ES-I3 (cell line): Measurements from ENCODE around the gene PM20D1.

Experiments used
- H3K36me3 ChIP-seq: 2 replicates; pipeline ENCODE4 v1.6.1; 2013; ENCODE audit warnings: mild to moderate bottlenecking, low read length, control low read depth, moderate library complexity; ENCODE audit not compliant: insufficient read depth
- H3K4me1 ChIP-seq: 2 replicates; pipeline ENCODE4 v1.6.1; 2013; ENCODE audit warnings: mild to moderate bottlenecking, control low read depth, low read length; ENCODE audit not compliant: insufficient read depth
- H3K9ac ChIP-seq: 2 replicates; pipeline ENCODE4 v1.6.1; 2013; ENCODE audit warnings: low read depth, mild to moderate bottlenecking, low read length, moderate library complexity
- H3K9me3 ChIP-seq: 2 replicates; pipeline ENCODE4 v1.6.1; 2013; ENCODE audit warnings: mild to moderate bottlenecking, low read length, moderate library complexity; ENCODE audit not compliant: control insufficient read depth, insufficient read depth

The PM20D1 gene

DNA sequence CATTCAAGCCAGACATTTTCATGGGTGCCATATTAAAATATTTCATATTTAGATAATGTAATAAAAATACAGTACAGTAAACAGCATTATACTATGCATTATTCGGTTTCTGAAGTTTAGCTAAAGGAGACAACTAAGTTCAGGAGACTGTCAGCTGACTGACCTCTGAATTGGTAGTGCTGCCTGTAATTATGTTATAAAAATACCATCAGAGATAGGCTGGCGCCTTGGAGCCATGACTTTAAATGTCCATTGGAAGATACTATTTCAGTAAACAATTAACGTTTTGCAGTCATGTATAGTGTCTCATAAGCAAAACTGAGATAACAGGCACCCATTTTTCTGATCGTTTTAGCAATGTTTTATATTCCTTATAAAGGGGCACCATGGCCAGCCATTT, 63.3 kb downstream of the PM20D1 start:
- Histone ChIP-seq H3K36me3 (peaks cover 5% of the 10 kb centered on the region; the same call in 1 of the 2 replicates), H3K9ac (no peak overlapping the region), H3K9me3 (no peaks in the 10 kb centered on the region), H3K4me1 (no peaks in the 10 kb centered on the region)

DNA sequence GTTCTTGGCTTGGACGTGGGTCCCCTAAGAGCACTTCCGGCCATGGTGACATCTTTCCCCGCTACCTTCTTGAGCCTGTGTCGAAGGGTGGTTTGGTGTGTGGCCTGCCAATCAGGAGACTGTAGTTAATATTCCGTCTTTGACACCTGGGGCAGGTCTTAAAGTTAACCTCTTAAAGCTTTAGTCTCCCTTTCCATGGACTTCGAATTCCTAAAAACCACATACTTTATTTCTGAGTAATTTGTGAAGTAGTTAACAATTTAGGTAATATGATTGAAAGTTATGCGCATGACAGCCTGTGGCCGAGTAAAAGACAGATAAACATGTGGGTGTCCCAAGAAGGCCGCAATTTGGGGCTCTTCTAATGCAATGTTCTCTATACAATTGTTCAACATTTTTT, 64.5 kb downstream of the PM20D1 start:
- Histone ChIP-seq H3K9me3 (no peaks in the 10 kb centered on the region), H3K9ac (no peak overlapping the region), H3K36me3 (no peaks in the 10 kb centered on the region), H3K4me1 (no peaks in the 10 kb centered on the region)

DNA sequence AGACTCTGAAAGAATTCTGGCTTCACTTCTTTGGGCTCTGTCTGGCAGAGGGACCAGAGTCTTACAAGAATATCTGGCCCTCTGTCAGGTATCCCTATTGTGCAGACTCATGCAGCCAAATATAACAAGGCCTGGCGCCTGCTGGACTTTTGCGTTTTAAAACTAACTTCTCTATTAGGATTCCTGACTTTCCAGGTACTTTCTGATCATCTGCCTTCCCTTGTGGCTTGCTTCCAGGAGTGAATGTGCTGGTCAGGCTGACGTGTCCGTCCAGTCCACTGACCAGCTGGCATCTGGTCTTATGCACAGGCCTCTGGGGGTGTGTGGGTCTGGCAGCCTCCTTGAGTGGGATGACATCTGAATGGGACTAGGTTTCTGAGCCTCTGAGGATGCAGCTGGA, 66.0 kb downstream of the PM20D1 start:
- H3K9ac ChIP-seq = no peak overlapping the region
- no peaks in the 10 kb centered on the region for H3K4me1 ChIP-seq
- H3K36me3 ChIP-seq = no peaks in the 10 kb centered on the region
- no peaks in the 10 kb centered on the region for H3K9me3 ChIP-seq

DNA sequence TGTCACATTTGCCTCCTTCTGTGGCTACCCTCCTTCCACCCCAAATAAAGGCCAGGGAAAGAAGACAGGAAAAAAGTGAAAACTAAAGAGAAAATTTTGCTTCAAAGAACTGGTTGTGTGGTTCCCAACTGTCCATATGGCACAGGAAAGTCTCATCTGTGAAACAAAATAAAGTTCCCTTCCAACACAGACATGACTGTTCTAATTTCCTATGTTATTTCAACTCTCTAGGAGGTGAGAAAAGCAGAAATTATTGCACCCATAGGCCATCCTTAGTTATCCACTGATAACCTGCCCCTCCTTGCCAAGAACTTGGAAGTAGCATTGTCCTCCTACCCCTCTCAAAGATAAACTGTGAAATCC, 66.5 kb downstream of the PM20D1 start:
- no peaks in the 10 kb centered on the region for H3K9me3 ChIP-seq
- no peaks in the 10 kb centered on the region for H3K4me1 ChIP-seq
- no peak overlapping the region for H3K9ac ChIP-seq
- no peaks in the 10 kb centered on the region for H3K36me3 ChIP-seq

DNA sequence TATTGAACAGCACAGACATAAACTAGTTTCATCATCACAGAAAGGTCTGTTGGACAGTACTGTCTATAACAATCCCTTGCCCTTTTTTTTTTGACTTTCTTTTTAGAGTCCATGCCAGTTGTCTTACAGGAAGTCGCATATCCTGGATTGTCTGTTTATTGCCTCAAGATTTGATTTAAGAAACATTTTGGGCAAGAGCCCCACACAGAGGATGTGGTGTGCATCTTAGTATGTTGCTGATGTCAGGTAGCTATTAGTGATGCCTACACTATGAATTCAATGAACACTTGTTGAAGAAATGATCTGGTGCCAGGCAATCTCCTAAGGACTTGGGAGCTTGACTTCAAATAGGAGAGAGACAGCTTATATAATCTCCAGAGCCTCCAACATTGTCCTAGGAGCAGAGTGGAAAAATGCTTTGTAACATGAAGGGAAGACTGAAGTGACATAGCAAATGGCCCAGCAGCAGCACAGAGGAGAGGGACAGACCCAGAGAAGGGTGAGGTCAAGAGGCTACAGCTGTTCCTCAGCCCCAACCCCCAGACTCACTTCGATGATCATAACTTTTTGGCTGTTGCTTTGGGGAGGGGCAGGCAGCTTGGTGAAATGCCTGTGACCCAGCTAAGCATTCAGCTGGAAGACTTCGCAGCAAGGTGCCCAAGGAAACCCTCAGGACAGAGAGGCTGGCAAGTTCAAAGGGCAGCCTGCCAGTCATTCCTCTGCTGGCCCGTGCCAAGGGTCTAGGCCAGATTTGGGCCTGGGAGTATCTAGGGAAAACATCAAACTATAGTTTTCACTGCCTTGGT, 67.1 kb downstream of the PM20D1 start:
- Histone ChIP-seq H3K36me3 (no peaks in the 10 kb centered on the region), H3K4me1 (no peaks in the 10 kb centered on the region), H3K9me3 (no peaks in the 10 kb centered on the region), H3K9ac (no peak overlapping the region)

DNA sequence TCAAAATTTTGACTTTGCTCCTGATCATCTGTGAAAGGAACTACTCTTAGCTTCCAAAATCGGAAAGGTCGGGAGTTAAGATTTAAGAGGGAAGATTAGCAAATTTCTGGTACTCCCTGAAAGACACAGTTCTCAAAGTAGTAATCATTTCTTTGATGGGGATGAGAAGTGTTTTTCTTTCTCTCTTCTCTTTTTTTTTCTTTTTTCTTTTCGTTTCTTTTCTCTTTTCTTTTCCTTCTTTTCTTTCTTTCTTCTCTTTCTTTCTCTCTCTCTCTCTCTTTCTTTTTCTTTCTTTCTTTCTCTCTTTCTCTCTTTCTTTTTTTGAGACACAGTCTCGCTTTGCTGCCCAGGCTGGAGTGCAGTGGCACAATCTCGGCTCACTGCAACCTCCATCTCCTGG, 69.6 kb downstream of the PM20D1 start:
- no peaks in the 10 kb centered on the region for H3K9me3 ChIP-seq

More for the DNA sequence above, 69.6 kb downstream of the PM20D1 start:
- Histone ChIP-seq H3K4me1 (no peaks in the 10 kb centered on the region), H3K36me3 (no peaks in the 10 kb centered on the region), H3K9ac (no peak overlapping the region)
